Activated CD4-positive, alpha-beta T cell treated with anti-CD3 and anti-CD28 coated beads, Interleukin-2, amount 10 ng/mL, durations not matched to agents 24 days and 14 days (primary cell): ENCODE data around the gene GBP4. TPM values are rescaled to one million over a fixed set of nuclear protein-coding genes. Genes with fewer than 3 reads are reported as not detected.

Source experiments
- DNase-seq: peaks from one replicate; pipeline ENCODE4 v3.0.0; 2022
- H3K27ac Mint-ChIP-seq: one replicate; pipeline ENCODE4 v1.8.0; 2022; ENCODE audit warnings: mild to moderate bottlenecking, mixed read lengths
- H3K27me3 Mint-ChIP-seq: one replicate; pipeline ENCODE4 v1.8.0; 2022; ENCODE audit warnings: mixed read lengths
- H3K36me3 Mint-ChIP-seq: one replicate; pipeline ENCODE4 v1.8.0; 2022; ENCODE audit warnings: low read depth, mild to moderate bottlenecking, mixed read lengths
- H3K4me1 Mint-ChIP-seq: one replicate; pipeline ENCODE4 v1.8.0; 2021; ENCODE audit warnings: mixed read lengths
- H3K4me3 Mint-ChIP-seq: one replicate; pipeline ENCODE4 v1.8.0; 2022; ENCODE audit warnings: mild to moderate bottlenecking, moderate library complexity, mixed read lengths
- H3K9me3 Mint-ChIP-seq: one replicate; pipeline ENCODE4 v1.8.0; 2021; ENCODE audit warnings: mixed read lengths
- intact Hi-C: fragments of 100-400 bp; cut with micrococcal nuclease; formaldehyde crosslinking; loops from one replicate; pipeline ENCODE4 v1.15.1; 2023
- total RNA-seq: library from RNA; stranded (reverse); gene quantifications from 2 replicates; pipeline ENCODE4 v1.2.3, GENCODE V29; 2022

The GBP4 gene
- total RNA-seq, 1 donor from 2014 or later = 29.5 TPM

DNA sequence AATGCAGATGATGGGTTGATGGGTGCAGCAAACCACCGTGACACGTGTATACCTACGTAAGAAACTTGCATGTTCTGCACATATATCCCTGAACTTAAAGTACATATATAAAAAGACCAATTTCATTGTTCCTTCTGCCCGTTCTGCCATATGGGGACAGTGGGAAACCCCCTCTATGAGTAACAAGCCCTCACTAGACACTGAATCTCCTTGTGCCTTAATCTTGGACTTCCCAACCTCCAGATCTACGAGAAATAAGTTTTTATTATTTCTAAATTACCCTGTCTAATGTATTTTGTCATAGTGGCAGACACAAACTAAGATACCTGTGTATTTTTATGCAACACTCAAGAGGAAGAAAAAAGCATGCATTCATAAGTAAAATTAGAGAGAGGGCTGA is 32.9 kb downstream of the GBP4 start:
- intact Hi-C loops = no loop called here
- H3K4me1 Mint-ChIP-seq = peaks cover 3% of the 10 kb centered on the region
- peaks cover 21% of the 10 kb centered on the region for H3K9me3 Mint-ChIP-seq
- no peak overlapping the region for H3K27ac Mint-ChIP-seq
- H3K36me3 Mint-ChIP-seq = peaks cover 3% of the 10 kb centered on the region
- no peak overlapping the region for H3K4me3 Mint-ChIP-seq
- DNase-seq = no peak
- peaks cover 6% of the 10 kb centered on the region for H3K27me3 Mint-ChIP-seq

DNA sequence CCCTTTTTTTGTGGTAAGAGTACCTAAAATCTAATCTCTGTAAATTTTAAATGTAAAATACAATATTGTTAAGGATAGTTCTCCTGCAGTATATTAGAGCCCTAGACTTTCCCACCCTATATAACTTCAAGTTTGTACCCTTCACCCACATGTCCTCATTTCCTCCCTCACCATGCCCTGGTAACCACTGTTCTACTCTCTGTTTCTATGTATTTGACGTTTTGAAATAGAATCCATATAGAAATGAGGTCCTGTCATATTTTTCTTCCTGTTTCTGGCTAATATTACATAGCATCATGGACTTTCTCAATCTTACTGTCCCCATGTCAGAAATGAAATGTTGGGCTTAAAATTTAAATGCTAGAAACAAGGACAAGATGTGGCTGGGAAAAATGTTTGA is 47.7 kb downstream of the GBP4 start:
- Mint-ChIP-seq H3K27me3 (peaks cover 4% of the 10 kb centered on the region), H3K4me3 (no peak overlapping the region), H3K9me3 (peaks cover 8% of the 10 kb centered on the region), H3K27ac (no peak overlapping the region), H3K4me1 (peaks cover 6% of the 10 kb centered on the region), H3K36me3 (no peaks in the 10 kb centered on the region)
- intact Hi-C loops = no loop called here
- no peak for DNase-seq

DNA sequence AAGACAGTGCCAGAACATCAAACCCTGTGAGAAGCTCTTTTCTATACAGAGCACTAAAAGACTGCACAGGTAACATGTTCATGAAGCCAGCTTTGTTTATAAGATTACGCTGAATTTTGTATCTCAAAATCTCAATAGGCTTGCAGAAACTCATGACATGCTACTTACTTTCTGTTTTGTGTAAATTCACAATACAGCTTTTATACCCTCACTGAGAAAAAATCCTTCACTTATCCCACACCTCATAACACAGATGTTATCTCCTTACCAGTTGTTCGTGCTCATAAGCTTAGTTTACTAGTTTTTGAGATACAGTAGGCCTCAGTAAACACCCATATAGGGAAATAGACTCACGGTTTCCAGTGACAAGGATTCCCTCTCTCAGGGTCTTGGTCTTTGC is 48.8 kb downstream of the GBP4 start:
- H3K27ac Mint-ChIP-seq = no peak overlapping the region
- H3K27me3 Mint-ChIP-seq = peaks cover 4% of the 10 kb centered on the region
- DNase-seq = no peak
- H3K36me3 Mint-ChIP-seq = no peaks in the 10 kb centered on the region
- H3K4me3 Mint-ChIP-seq = no peak overlapping the region
- H3K9me3 Mint-ChIP-seq = peaks cover 8% of the 10 kb centered on the region
- peaks cover 6% of the 10 kb centered on the region for H3K4me1 Mint-ChIP-seq
- intact Hi-C loops = no loop called here

DNA sequence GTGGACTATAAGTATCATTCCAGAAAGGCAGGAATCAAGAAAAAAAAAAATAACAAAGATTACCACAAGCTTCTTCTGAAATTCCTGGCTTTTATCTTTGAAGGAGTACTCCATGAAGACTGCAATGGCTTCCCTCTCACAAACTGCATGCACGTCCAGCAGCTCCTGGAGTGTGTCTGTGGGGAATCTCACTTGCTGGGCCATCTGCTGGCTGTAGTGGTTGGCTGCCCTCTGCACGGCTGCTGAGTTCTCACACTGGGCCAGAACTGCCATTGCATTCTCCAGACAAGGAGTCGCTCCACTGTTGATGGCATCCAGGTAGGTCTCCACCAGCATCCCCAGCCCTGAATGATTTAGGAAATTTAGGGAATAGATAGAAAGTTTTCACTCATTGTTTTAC is 49.5 kb downstream of the GBP4 start:
- Mint-ChIP-seq H3K36me3 (no peaks in the 10 kb centered on the region), H3K4me3 (no peak overlapping the region), H3K27me3 (peaks cover 4% of the 10 kb centered on the region), H3K4me1 (peaks cover 6% of the 10 kb centered on the region), H3K27ac (no peak overlapping the region), H3K9me3 (peaks cover 8% of the 10 kb centered on the region)
- intact Hi-C loops = no loop called here
- no peak for DNase-seq

DNA sequence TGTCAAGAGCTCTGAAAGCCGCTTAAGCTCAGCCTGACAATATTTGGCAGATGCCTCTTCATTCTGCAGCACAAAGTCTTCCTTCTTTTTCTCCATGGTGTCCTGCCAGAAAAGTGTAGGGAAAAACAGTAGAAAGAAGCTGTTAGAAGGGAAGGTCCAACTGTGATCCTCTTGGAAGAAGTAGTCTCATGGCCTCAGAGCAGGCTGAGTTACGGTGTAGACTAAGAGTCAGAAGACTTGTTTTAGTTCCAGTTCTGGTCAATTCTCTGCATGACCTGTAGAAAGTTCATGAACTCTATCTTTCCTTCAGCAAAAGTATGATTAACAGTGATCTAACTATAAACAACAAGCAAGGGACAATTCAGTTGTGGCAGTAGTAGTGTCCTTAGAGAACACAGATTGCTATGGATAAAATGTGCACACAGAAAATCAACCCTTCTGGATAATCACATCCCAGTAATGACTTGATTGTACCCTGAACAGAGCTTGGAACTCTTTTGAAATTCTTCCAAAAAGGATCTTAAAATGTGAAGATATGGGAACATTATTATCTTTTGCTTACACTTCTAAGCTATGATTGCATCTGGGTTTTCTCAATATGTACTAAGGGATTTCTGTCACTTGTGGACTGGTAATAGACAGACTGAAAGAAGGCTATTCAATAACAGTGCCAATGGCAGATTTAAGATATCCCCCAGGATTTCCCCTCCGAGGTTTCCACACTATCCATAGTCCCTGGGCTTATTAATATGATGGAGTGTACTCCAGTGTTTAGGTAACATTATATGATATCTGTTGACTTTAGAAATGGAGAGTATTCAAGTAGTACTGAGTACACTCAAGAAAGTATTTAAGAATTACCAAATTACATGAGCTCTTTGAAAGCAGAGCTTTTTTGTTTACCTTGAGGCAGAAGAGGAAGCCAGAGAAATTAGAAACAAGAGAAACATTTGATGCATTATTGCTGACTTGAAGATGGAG is 50.8 kb downstream of the GBP4 start:
- no peak overlapping the region for H3K27ac Mint-ChIP-seq
- DNase-seq = peak; percentile 29
- intact Hi-C loops = no loop called here
- peaks cover 4% of the 10 kb centered on the region for H3K9me3 Mint-ChIP-seq
- peaks cover 6% of the 10 kb centered on the region for H3K4me1 Mint-ChIP-seq
- H3K27me3 Mint-ChIP-seq = peaks cover 4% of the 10 kb centered on the region
- H3K36me3 Mint-ChIP-seq = no peaks in the 10 kb centered on the region
- H3K4me3 Mint-ChIP-seq = no peak overlapping the region

DNA sequence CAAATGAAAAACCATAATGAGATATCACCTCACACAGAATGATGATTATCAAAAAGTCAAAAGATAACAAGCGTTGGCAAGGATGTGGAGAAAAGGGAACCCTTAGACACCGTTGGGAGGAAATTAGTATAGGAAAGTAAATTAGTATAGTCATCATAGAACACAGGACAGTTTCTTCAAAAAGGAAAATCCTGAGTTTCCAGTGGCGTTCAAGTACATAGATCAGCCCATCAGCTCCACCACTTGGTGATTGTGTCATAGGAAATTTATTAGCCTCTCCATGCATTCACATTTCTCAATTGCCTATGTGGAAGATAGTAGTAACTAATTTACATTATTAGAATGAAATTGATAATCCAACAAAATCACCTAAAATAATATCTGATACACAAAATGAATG is 52.0 kb downstream of the GBP4 start:
- H3K27ac Mint-ChIP-seq = no peak overlapping the region
- H3K36me3 Mint-ChIP-seq = no peaks in the 10 kb centered on the region
- H3K4me3 Mint-ChIP-seq = no peak overlapping the region
- H3K9me3 Mint-ChIP-seq = peaks cover 4% of the 10 kb centered on the region
- peaks cover 6% of the 10 kb centered on the region for H3K4me1 Mint-ChIP-seq
- intact Hi-C loops = no loop called here
- peaks cover 4% of the 10 kb centered on the region for H3K27me3 Mint-ChIP-seq
- DNase-seq = no peak

DNA sequence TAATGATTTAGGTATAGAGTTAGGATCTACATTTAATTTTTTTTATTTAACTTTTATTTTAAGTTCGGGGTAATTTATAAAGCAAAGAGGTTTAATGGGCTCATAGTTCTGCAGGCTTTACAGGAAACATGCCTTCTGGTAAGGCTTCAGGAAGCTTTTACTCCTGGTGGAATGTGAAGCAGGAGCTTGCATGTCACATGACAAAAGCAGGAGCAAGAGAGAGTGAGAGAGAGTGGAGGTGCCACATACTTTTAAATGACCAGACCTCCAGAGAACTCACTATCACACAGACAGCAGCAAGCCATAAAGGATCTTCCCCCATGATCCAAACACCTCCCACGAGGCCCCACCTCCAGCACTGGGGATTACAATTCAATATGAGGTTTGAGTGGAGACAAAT is 55.3 kb downstream of the GBP4 start:
- Mint-ChIP-seq H3K4me3 (no peak overlapping the region), H3K36me3 (no peaks in the 10 kb centered on the region), H3K9me3 (peaks cover 4% of the 10 kb centered on the region), H3K4me1 (peaks cover 5% of the 10 kb centered on the region), H3K27me3 (peaks cover 4% of the 10 kb centered on the region), H3K27ac (no peak overlapping the region)
- intact Hi-C loops = no loop called here
- DNase-seq = no peak

DNA sequence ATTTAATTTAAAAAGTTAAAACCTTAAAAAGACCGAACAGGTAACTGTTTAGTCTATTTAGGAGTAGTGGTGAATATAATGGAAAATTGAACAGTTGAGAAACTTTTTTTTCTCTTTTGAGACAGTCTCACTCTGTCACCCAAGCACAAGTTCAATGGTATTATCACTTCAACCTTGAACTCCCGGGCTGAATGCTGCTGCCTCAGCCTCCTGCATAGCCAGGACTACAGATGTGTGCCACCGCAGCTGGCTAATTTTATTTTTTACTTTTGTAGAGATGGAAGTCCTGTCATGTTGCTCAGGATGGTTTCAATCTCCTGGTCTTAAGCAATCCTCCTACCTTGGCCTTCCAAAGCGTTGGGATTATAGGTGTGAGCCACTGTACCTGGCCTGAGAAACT is 56.6 kb downstream of the GBP4 start:
- H3K4me1 Mint-ChIP-seq = peaks cover 5% of the 10 kb centered on the region
- no peak overlapping the region for H3K27ac Mint-ChIP-seq
- peaks cover 7% of the 10 kb centered on the region for H3K9me3 Mint-ChIP-seq
- no peaks in the 10 kb centered on the region for H3K36me3 Mint-ChIP-seq
- no peaks in the 10 kb centered on the region for H3K27me3 Mint-ChIP-seq
- intact Hi-C loops = no loop called here
- H3K4me3 Mint-ChIP-seq = no peak overlapping the region
- DNase-seq = no peak

DNA sequence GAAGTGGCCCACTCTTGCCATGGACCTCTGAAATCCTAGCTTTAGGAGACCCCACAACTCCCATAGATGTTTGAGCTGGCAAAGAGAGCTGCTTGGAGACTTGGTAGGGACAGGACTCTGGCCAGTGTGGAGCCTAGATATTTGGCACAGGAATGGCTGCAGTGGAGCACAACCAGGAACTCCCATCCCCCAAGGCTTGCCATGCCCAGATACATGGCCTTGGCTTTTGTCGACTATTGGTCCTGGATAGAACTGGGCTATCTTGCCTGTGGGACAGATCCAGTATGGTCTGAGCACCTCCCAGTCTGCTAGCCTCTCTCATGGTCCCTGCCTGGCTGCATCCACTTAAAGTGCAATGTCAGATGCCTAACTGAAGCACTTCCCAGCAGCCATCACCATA is 65.0 kb downstream of the GBP4 start:
- Mint-ChIP-seq H3K4me3 (no peak overlapping the region), H3K27ac (no peak overlapping the region), H3K36me3 (peaks cover 1% of the 10 kb centered on the region), H3K9me3 (peaks cover 30% of the 10 kb centered on the region), H3K27me3 (no peaks in the 10 kb centered on the region), H3K4me1 (peaks cover 15% of the 10 kb centered on the region)
- intact Hi-C loops = no loop called here
- DNase-seq = no peak

Other genes with a start within 250 kb of the GBP4 start
- gene KYAT3, start 206.3 kb downstream of the GBP4 start, total RNA-seq = 32.0 and 32.9 TPM in 2 replicates
- 34.5 and 37.0 TPM in 2 replicates for gene RBMXL1, start 206.3 kb downstream of the GBP4 start, total RNA-seq
- 7.1 and 8.1 TPM in 2 replicates for gene GBP3, start 176.1 kb downstream of the GBP4 start, total RNA-seq
- gene GBP1, start 133.7 kb downstream of the GBP4 start, total RNA-seq = 36.9 and 38.3 TPM in 2 replicates
- gene GBP2, start 72.8 kb downstream of the GBP4 start, total RNA-seq = 168 and 169 TPM in 2 replicates
- not detected in 2 replicates for gene GBP7, start 22.9 kb downstream of the GBP4 start, total RNA-seq
- gene GBP5, start 73.9 kb upstream of the GBP4 start, total RNA-seq = 107 and 110 TPM in 2 replicates
- gene GBP6, start 165.1 kb upstream of the GBP4 start, total RNA-seq = 0.40 and 0.50 TPM in 2 replicates